ACHN (cell line): ENCODE data around the gene ACTN1.

Source experiments
- DNase-seq: peaks from one replicate; pipeline ENCODE4 v3.0.0-alpha.2; 2015
- in situ Hi-C: cut with HindIII; loops from 2 replicates; pipeline ENCODE4 v1.10.0; 2017; ENCODE audit warnings: low sequenced_read_pairs, low pct_ligation_motif_present, low pct_unique_long_range_greater_than_20kb

Gene ACTN1

GRCh38 chr14:68908201-68908600, 70.9 kb downstream of the ACTN1 start:
- no peak for DNase-seq
- in situ Hi-C loops, result no loop called here

- in situ Hi-C loops, result no loop called here
- no peak for DNase-seq
These were observed 72.7 kb downstream of the ACTN1 start for GRCh38 chr14:68906439-68906838.

GRCh38 chr14:68905107-68905895, 73.8 kb downstream of the ACTN1 start:
- DNase-seq, result no peak
- in situ Hi-C loops, result no loop called here

- in situ Hi-C loops, result no loop called here
- DNase-seq, result no peak
These were observed 76.7 kb downstream of the ACTN1 start for GRCh38 chr14:68902357-68902756.

- in situ Hi-C loops, result no loop called here
- no peak for DNase-seq
These were observed 80.0 kb downstream of the ACTN1 start for GRCh38 chr14:68899033-68899603.

GRCh38 chr14:68898248-68899032, 80.7 kb downstream of the ACTN1 start:
- no peak for DNase-seq
- in situ Hi-C loops, result no loop called here

- in situ Hi-C loops, result no loop called here
- DNase-seq, result no peak
These were observed 81.4 kb downstream of the ACTN1 start for GRCh38 chr14:68897559-68898155.

- no peak for DNase-seq
- in situ Hi-C loops, result no loop called here
These were observed 83.0 kb downstream of the ACTN1 start for GRCh38 chr14:68896132-68896531.

GRCh38 chr14:68894802-68895703, 84.0 kb downstream of the ACTN1 start:
- in situ Hi-C loops, result no loop called here
- DNase-seq, result no peak

GRCh38 chr14:68894123-68894522, 85.0 kb downstream of the ACTN1 start:
- DNase-seq, result no peak
- in situ Hi-C loops, result no loop called here

GRCh38 chr14:68893566-68893965, 85.5 kb downstream of the ACTN1 start:
- in situ Hi-C loops, result no loop called here
- DNase-seq, result no peak

GRCh38 chr14:68892961-68893360, 86.1 kb downstream of the ACTN1 start:
- no peak for DNase-seq
- in situ Hi-C loops, result no loop called here

- DNase-seq, result no peak
- in situ Hi-C loops, result no loop called here
These were observed 87.0 kb downstream of the ACTN1 start for GRCh38 chr14:68891851-68892660.

GRCh38 chr14:68890173-68890931, 88.8 kb downstream of the ACTN1 start:
- DNase-seq, result no peak
- in situ Hi-C loops, result no loop called here

GRCh38 chr14:68888883-68889282, 90.2 kb downstream of the ACTN1 start:
- in situ Hi-C loops, result no loop called here
- DNase-seq, result no peak

GRCh38 chr14:68888025-68888850, 90.9 kb downstream of the ACTN1 start:
- no peak for DNase-seq
- in situ Hi-C loops, result no loop called here
